Measurements from ENCODE around the gene CRYZL1. TPM values are rescaled to one million over a fixed set of nuclear protein-coding genes. Genes with fewer than 3 reads are reported as not detected.

Gene CRYZL1
- total RNA-seq, 1 experiment from 2014 or later, result 46.6 TPM

- no peak for DNase-seq (ENCODE audit: low spot score)
- no peaks in the 10 kb centered on the region for H3K27me3 ChIP-seq (replicated peaks; ENCODE audit: insufficient read depth, low read depth, low read length, poor library complexity)
- H3K9me3 ChIP-seq (ENCODE audit: low read depth, low read length, poor library complexity, severe bottlenecking), result no peaks in the 10 kb centered on the region
- ChIA-PET POLR2A (ENCODE audit: low non-redundant PET) (no interaction called here), CTCF (no interaction called here)
- TF ChIP-seq EZH2 (IDR thresholded peaks at IDR 0.05; ENCODE audit: borderline replicate concordance, low read depth, low read length, poor library complexity, severe bottlenecking), result no peak
- TF ChIP-seq CTCF (conservative IDR thresholded peaks at IDR 0.05; ENCODE audit: low read depth, low read length), result no peak
- intact Hi-C loops (cut with micrococcal nuclease; ENCODE audit: unreplicated experiment), result no loop called here
- BruUV-seq (replicated peaks), result no TSS peak
- no peaks in the 10 kb centered on the region for H3K4me1 ChIP-seq (ENCODE audit: insufficient read depth, low read length, poor library complexity, severe bottlenecking)
- no peak overlapping the region for H3K27ac ChIP-seq (ENCODE audit: low read depth, low read length, poor library complexity, severe bottlenecking)
- no peak overlapping the region for H3K4me3 ChIP-seq (ENCODE audit: low read depth, low read length, poor library complexity, severe bottlenecking)
- H3K36me3 ChIP-seq (ENCODE audit: insufficient read depth, low read length, poor library complexity, severe bottlenecking), result peaks cover 86% of the 10 kb centered on the region
Measured at GRCh38 chr21:33559813-33560212, 81.7 kb downstream of the CRYZL1 start.

GRCh38 chr21:33558777-33559421 lies 82.6 kb downstream of the CRYZL1 start:
- ChIA-PET POLR2A (ENCODE audit: low non-redundant PET) (no interaction called here), CTCF (interaction anchor here (0.6 kb wide), 1 partner anchor 50 kb away, joined by 3 read pairs; no protein-coding TSS in a partner anchor)
- H3K4me3 ChIP-seq (ENCODE audit: low read depth, low read length, poor library complexity, severe bottlenecking), result no peak overlapping the region
- no peak overlapping the region for H3K27ac ChIP-seq (ENCODE audit: low read depth, low read length, poor library complexity, severe bottlenecking)
- intact Hi-C loops (cut with micrococcal nuclease; ENCODE audit: unreplicated experiment), result no loop called here
- BruUV-seq (replicated peaks), result no TSS peak
- TF ChIP-seq EZH2 (IDR thresholded peaks at IDR 0.05; ENCODE audit: borderline replicate concordance, low read depth, low read length, poor library complexity, severe bottlenecking) (no peak), CTCF (conservative IDR thresholded peaks at IDR 0.05; ENCODE audit: low read depth, low read length) (no peak)
- no peaks in the 10 kb centered on the region for H3K27me3 ChIP-seq (replicated peaks; ENCODE audit: insufficient read depth, low read depth, low read length, poor library complexity)
- no peaks in the 10 kb centered on the region for H3K9me3 ChIP-seq (ENCODE audit: low read depth, low read length, poor library complexity, severe bottlenecking)
- H3K36me3 ChIP-seq (ENCODE audit: insufficient read depth, low read length, poor library complexity, severe bottlenecking), result peaks cover 90% of the 10 kb centered on the region
- H3K4me1 ChIP-seq (ENCODE audit: insufficient read depth, low read length, poor library complexity, severe bottlenecking), result no peaks in the 10 kb centered on the region
- no peak for DNase-seq (ENCODE audit: low spot score)

- POLR2A ChIA-PET (ENCODE audit: low non-redundant PET), result no interaction called here
- BruUV-seq (replicated peaks), result no TSS peak
- DNase-seq (ENCODE audit: low spot score), result no peak
- TF ChIP-seq CTCF (conservative IDR thresholded peaks at IDR 0.05; ENCODE audit: low read depth, low read length), result no peak
- TF ChIP-seq EZH2 (IDR thresholded peaks at IDR 0.05; ENCODE audit: borderline replicate concordance, low read depth, low read length, poor library complexity, severe bottlenecking), result no peak
- Histone ChIP-seq H3K27me3 (replicated peaks; ENCODE audit: insufficient read depth, low read depth, low read length, poor library complexity) (no peaks in the 10 kb centered on the region), H3K9me3 (ENCODE audit: low read depth, low read length, poor library complexity, severe bottlenecking) (no peaks in the 10 kb centered on the region), H3K27ac (ENCODE audit: low read depth, low read length, poor library complexity, severe bottlenecking) (no peak overlapping the region), H3K4me3 (ENCODE audit: low read depth, low read length, poor library complexity, severe bottlenecking) (no peak overlapping the region), H3K36me3 (ENCODE audit: insufficient read depth, low read length, poor library complexity, severe bottlenecking) (peaks cover 91% of the 10 kb centered on the region), H3K4me1 (ENCODE audit: insufficient read depth, low read length, poor library complexity, severe bottlenecking) (no peaks in the 10 kb centered on the region)
- intact Hi-C loops (cut with micrococcal nuclease; ENCODE audit: unreplicated experiment), result no loop called here
- CTCF ChIA-PET, result no interaction called here
Measured at GRCh38 chr21:33557447-33557846, 84.1 kb downstream of the CRYZL1 start.
